ENCODE data around the gene TEX19. TPM values are rescaled to one million over a fixed set of nuclear protein-coding genes. Genes with fewer than 3 reads are reported as not detected.

The TEX19 gene
- total RNA-seq, 1 experiment from 2014 or later: 0.24 TPM

DNA sequence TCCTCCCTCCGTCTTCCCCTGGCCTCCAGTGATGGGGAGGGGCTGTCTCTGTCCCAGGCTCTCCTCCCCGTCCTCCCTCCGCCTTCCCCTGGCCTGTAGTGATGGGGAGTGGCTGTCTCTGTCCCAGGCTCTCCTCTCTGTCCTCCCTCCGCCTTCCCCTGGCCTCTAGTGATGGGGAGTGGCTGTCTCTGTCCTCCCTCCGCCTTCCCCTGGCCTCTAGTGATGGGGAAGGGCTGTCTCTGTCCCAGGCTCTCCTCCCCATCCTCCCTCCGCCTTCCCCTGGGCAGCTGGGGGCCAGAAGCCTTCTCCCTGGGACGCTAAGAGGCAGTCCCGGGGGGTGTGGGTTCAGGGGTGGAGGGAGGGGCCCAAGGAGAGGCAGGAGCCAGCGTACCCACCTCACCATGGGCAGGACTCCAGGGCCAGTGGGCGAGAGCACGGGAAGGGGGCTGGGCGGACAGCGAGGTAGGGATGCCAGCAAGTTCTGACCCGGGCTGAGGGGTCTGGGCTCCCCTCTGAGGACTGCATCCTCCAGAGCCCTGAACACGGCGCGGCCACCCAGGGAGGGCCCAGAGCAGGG lies 27.3 kb downstream of the TEX19 start:
- no peaks in the 10 kb centered on the region for H3K36me3 ChIP-seq (ENCODE audit: low read depth)
- intact Hi-C loops (cut with micrococcal nuclease; ENCODE audit: unreplicated experiment): no loop called here
- no peaks in the 10 kb centered on the region; the same call in 1 of the 2 replicates for H4K20me1 ChIP-seq (ENCODE audit: insufficient read depth)
- no peaks in the 10 kb centered on the region for H3F3A ChIP-seq (ENCODE audit: insufficient read depth, low read depth)
- H3K4me3 ChIP-seq: no peak overlapping the region
- no peaks in the 10 kb centered on the region for H3K79me2 ChIP-seq (ENCODE audit: low read depth)
- H3K27ac ChIP-seq: no peak overlapping the region
- no peaks in the 10 kb centered on the region for H3K9me2 ChIP-seq (ENCODE audit: insufficient read depth)
- no TSS peak for BruUV-seq (replicated peaks)
- no peaks in the 10 kb centered on the region; the same call in 1 of the 2 replicates for H3K4me1 ChIP-seq (replicated peaks; ENCODE audit: insufficient read depth)
- H3K27me3 ChIP-seq (ENCODE audit: insufficient read depth, low read depth): no peaks in the 10 kb centered on the region
- H2AFZ ChIP-seq: no peak overlapping the region
- no peak for DNase-seq
- CTCF ChIA-PET: no interaction called here
- POLR2A ChIA-PET (ENCODE audit: unreplicated experiment): no interaction called here
- no peak overlapping the region for H3K4me2 ChIP-seq
- no peak for TF ChIP-seq EZH2 (IDR thresholded peaks at IDR 0.05; ENCODE audit: low read depth)
- TF ChIP-seq, protein P1, sequence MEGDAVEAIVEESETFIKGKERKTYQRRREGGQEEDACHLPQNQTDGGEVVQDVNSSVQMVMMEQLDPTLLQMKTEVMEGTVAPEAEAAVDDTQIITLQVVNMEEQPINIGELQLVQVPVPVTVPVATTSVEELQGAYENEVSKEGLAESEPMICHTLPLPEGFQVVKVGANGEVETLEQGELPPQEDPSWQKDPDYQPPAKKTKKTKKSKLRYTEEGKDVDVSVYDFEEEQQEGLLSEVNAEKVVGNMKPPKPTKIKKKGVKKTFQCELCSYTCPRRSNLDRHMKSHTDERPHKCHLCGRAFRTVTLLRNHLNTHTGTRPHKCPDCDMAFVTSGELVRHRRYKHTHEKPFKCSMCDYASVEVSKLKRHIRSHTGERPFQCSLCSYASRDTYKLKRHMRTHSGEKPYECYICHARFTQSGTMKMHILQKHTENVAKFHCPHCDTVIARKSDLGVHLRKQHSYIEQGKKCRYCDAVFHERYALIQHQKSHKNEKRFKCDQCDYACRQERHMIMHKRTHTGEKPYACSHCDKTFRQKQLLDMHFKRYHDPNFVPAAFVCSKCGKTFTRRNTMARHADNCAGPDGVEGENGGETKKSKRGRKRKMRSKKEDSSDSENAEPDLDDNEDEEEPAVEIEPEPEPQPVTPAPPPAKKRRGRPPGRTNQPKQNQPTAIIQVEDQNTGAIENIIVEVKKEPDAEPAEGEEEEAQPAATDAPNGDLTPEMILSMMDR (conservative IDR thresholded peaks at IDR 0.05): no peak
- H3K9me3 ChIP-seq (ENCODE audit: insufficient read depth, low read depth): no peaks in the 10 kb centered on the region

DNA sequence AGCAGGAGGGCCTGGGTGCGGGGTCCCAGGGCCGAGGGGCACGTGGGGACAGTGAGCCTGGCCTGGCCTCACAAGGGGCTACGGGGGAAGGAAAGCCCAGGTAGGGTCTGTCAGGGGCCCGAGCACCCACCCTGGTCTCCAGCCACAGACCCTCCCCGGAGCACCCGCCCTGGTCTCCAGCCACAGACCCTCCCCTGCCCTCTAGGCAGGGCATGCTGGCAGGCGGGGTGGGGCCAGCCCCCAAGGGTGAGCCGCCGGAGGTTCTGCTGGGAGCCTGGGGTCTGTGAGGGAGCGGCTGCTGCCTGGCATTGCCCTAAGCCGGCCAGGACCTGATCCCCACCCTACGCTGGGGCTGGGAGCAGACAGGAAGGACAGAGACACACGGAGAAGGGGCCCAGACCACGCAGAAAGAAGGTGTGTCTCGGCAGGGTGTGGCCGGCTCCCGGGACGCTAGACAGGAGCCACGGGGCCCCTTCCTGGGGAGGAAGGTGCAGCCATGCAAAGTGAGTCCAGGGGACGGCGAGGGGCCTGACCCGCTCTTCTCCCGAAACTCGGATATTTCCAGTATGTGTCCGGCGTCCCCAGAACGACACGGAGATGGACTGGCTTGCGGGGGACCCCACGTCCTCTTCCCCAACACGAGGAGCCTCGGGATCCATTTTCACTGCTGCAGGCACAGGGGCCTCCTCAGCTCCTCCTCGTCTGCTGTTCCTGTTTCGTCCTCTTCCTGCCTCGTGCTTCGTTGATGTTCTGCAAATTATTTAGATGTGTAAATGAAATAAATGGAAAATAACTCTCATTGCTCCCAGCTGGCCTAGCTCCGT lies 28.0 kb downstream of the TEX19 start:
- no peak for TF ChIP-seq EZH2 (IDR thresholded peaks at IDR 0.05; ENCODE audit: low read depth)
- TF ChIP-seq, protein P1 (conservative IDR thresholded peaks at IDR 0.05): no peak
- H3K9me2 ChIP-seq (ENCODE audit: insufficient read depth): no peaks in the 10 kb centered on the region
- ChIA-PET CTCF (no interaction called here), POLR2A (ENCODE audit: unreplicated experiment) (no interaction called here)
- no peak overlapping the region for H3K4me3 ChIP-seq
- H4K20me1 ChIP-seq (ENCODE audit: insufficient read depth): no peaks in the 10 kb centered on the region; the same call in 1 of the 2 replicates
- H3K9me3 ChIP-seq (ENCODE audit: insufficient read depth, low read depth): no peaks in the 10 kb centered on the region
- no peak overlapping the region for H3K27ac ChIP-seq
- no peaks in the 10 kb centered on the region for H3K27me3 ChIP-seq (ENCODE audit: insufficient read depth, low read depth)
- BruUV-seq (replicated peaks): no TSS peak
- intact Hi-C loops (cut with micrococcal nuclease; ENCODE audit: unreplicated experiment): no loop called here
- H2AFZ ChIP-seq: no peak overlapping the region
- DNase-seq: no peak
- H3K4me1 ChIP-seq (replicated peaks; ENCODE audit: insufficient read depth): no peaks in the 10 kb centered on the region; the same call in 1 of the 2 replicates
- no peak overlapping the region for H3K4me2 ChIP-seq
- H3K36me3 ChIP-seq (ENCODE audit: low read depth): no peaks in the 10 kb centered on the region
- H3F3A ChIP-seq (ENCODE audit: insufficient read depth, low read depth): no peaks in the 10 kb centered on the region
- no peaks in the 10 kb centered on the region for H3K79me2 ChIP-seq (ENCODE audit: low read depth)

DNA sequence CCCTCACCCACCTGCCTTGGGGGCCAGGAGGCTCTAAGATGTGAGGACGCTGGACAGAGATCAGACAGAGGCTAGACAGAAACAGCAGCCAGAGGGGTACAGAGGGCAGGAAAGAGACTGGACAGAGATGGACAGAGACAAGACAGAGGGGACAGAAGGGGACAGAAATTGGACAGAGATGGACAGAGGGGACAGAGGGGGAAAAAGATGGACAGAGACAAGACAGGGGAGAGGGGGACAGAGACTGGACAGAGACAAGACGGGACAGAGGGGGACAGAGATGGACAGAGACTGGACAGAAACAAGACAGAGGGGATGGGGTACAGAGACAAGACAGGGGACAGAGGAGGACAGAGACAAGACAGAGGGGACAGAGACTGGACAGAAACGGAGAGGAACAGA lies 28.7 kb downstream of the TEX19 start:
- no peak overlapping the region for H3K4me2 ChIP-seq
- H3K9me2 ChIP-seq (ENCODE audit: insufficient read depth): no peaks in the 10 kb centered on the region
- intact Hi-C loops (cut with micrococcal nuclease; ENCODE audit: unreplicated experiment): no loop called here
- no peaks in the 10 kb centered on the region; the same call in 1 of the 2 replicates for H4K20me1 ChIP-seq (ENCODE audit: insufficient read depth)
- H3K27ac ChIP-seq: no peak overlapping the region
- TF ChIP-seq, protein P1 (conservative IDR thresholded peaks at IDR 0.05): no peak
- TF ChIP-seq EZH2 (IDR thresholded peaks at IDR 0.05; ENCODE audit: low read depth): no peak
- no peaks in the 10 kb centered on the region for H3K36me3 ChIP-seq (ENCODE audit: low read depth)
- BruUV-seq (replicated peaks): no TSS peak
- H2AFZ ChIP-seq: no peak overlapping the region
- no peak for DNase-seq
- no peaks in the 10 kb centered on the region for H3F3A ChIP-seq (ENCODE audit: insufficient read depth, low read depth)
- H3K4me1 ChIP-seq (replicated peaks; ENCODE audit: insufficient read depth): no peaks in the 10 kb centered on the region; the same call in 1 of the 2 replicates
- no peaks in the 10 kb centered on the region for H3K9me3 ChIP-seq (ENCODE audit: insufficient read depth, low read depth)
- H3K27me3 ChIP-seq (ENCODE audit: insufficient read depth, low read depth): no peaks in the 10 kb centered on the region
- ChIA-PET POLR2A (ENCODE audit: unreplicated experiment) (no interaction called here), CTCF (no interaction called here)
- H3K79me2 ChIP-seq (ENCODE audit: low read depth): no peaks in the 10 kb centered on the region
- no peak overlapping the region for H3K4me3 ChIP-seq
